ENCODE measurements around the gene MYBBP1A. TPM values are rescaled to one million over a fixed set of nuclear protein-coding genes. Genes with fewer than 3 reads are reported as not detected.

The MYBBP1A gene
- total RNA-seq, 1 donor = 49.2 TPM

DNA sequence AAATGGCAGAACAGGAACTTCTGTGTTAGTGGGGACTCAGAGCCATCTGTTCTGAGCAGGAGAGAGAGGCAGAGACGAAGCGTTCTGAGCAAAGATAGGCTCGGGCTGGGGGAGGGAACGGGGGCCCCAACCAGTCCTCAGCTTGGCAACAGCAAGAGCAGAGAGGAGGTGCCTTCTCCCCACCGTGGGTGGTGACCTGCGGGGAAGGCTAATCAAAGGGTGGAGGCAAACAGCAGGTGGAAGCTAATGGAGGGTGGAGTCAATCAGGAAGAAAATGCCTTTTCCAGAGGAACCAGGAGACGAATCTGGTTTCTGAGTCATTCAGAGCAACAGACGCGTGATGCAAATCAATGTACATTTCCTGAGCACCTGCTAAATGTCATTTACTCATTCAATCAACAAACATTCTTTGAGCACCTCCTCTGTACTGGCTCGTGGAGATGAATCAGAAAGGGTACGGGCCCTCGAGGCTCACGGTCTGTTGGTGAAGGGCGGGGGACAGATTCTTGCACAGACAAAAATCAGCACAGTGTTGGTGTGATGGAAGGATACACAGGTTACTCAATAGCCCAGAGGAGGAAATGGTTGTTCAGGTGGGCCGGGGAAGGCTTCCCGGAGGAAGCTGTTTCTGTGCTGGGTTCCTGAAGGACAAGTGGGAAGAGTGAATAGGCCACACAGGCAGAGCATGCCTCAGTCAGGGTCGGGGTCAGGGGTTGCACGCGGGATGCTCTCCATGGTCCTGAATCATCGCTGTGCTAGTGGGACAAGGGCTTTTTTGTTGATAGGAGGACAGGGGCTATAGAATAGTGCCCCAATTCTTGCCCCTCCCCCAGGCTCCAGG, 62.2 kb downstream of the MYBBP1A start:
- TF ChIP-seq CTCF (IDR thresholded peaks at IDR 0.05; ENCODE audit: extremely low read depth, low read depth, low read length) = no peak
- Histone ChIP-seq H3K27ac (ENCODE audit: low read depth, low read length) (no peak overlapping the region), H3K4me3 (ENCODE audit: insufficient read depth, low read length) (no peak overlapping the region), H3K79me2 (ENCODE audit: insufficient read depth, low read length) (no peaks in the 10 kb centered on the region), H3K27me3 (ENCODE audit: insufficient read depth, low read length) (peaks cover 12% of the 10 kb centered on the region), H3K9me3 (ENCODE audit: low read depth, low read length) (no peaks in the 10 kb centered on the region), H3K4me2 (ENCODE audit: insufficient read depth, low read length) (no peak overlapping the region), H3K36me3 (ENCODE audit: insufficient read depth, low read length) (no peaks in the 10 kb centered on the region), H4K20me1 (ENCODE audit: insufficient read depth, low read length) (no peaks in the 10 kb centered on the region), H2AFZ (ENCODE audit: low read length) (no peak overlapping the region), H3K4me1 (ENCODE audit: insufficient read depth, low read length) (no peaks in the 10 kb centered on the region)
- no peak for DNase-seq (ENCODE audit: insufficient read length, low spot score, missing footprints)

- no peak for DNase-seq (ENCODE audit: insufficient read length, low spot score, missing footprints)
- no peak for TF ChIP-seq CTCF (IDR thresholded peaks at IDR 0.05; ENCODE audit: extremely low read depth, low read depth, low read length)
- H3K4me1 ChIP-seq (ENCODE audit: insufficient read depth, low read length) = no peaks in the 10 kb centered on the region
- no peaks in the 10 kb centered on the region for H3K9me3 ChIP-seq (ENCODE audit: low read depth, low read length)
- no peaks in the 10 kb centered on the region for H4K20me1 ChIP-seq (ENCODE audit: insufficient read depth, low read length)
- H3K36me3 ChIP-seq (ENCODE audit: insufficient read depth, low read length) = no peaks in the 10 kb centered on the region
- no peaks in the 10 kb centered on the region for H3K79me2 ChIP-seq (ENCODE audit: insufficient read depth, low read length)
- no peak overlapping the region for H3K27ac ChIP-seq (ENCODE audit: low read depth, low read length)
- H3K4me2 ChIP-seq (ENCODE audit: insufficient read depth, low read length) = no peak overlapping the region
- H2AFZ ChIP-seq (ENCODE audit: low read length) = no peak overlapping the region
- H3K27me3 ChIP-seq (ENCODE audit: insufficient read depth, low read length) = no peaks in the 10 kb centered on the region
- H3K4me3 ChIP-seq (ENCODE audit: insufficient read depth, low read length) = no peak overlapping the region
These were observed 64.5 kb downstream of the MYBBP1A start for GRCh38 chr17:4490637-4491061.

- Histone ChIP-seq H3K27ac (ENCODE audit: low read depth, low read length) (no peak overlapping the region), H3K4me1 (ENCODE audit: insufficient read depth, low read length) (no peaks in the 10 kb centered on the region), H3K36me3 (ENCODE audit: insufficient read depth, low read length) (no peaks in the 10 kb centered on the region), H2AFZ (ENCODE audit: low read length) (no peak overlapping the region), H3K4me3 (ENCODE audit: insufficient read depth, low read length) (no peak overlapping the region), H3K4me2 (ENCODE audit: insufficient read depth, low read length) (no peak overlapping the region), H4K20me1 (ENCODE audit: insufficient read depth, low read length) (no peaks in the 10 kb centered on the region), H3K79me2 (ENCODE audit: insufficient read depth, low read length) (no peaks in the 10 kb centered on the region), H3K9me3 (ENCODE audit: low read depth, low read length) (no peaks in the 10 kb centered on the region), H3K27me3 (ENCODE audit: insufficient read depth, low read length) (no peaks in the 10 kb centered on the region)
- TF ChIP-seq CTCF (IDR thresholded peaks at IDR 0.05; ENCODE audit: extremely low read depth, low read depth, low read length) = no peak
- DNase-seq (ENCODE audit: insufficient read length, low spot score, missing footprints) = peak; percentile 86
These were observed 65.0 kb downstream of the MYBBP1A start for GRCh38 chr17:4490109-4490591.

DNA sequence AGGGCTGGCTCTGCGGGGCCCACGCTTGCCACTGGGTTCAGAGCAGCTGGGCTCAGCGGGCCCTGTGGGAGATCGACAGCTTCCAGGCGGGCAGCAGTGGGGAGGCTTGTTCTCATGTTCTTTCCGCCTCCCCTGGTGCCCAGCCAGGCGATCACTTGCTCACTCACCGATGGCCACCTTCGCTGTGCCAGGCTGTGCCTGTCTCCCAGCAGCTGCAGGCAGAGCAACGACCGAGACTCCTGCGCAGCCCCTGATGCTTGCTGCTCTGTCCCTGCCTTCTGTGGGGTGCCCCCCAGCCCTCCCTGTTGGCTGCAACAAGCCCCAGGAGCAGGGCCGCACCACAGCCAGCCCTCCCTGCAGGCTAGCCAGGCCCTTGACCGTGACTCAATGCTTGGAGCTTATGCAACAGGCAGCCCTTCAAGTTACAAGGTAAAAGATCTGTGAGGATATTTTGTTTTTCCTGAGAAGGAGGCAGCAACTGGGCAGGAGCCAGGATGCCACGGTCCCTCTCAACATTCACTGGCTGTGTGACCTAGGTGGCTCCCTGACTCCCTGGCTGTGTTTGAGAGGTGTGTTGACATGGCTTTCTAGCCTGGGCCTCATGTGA, 66.1 kb downstream of the MYBBP1A start:
- H3K27ac ChIP-seq (ENCODE audit: low read depth, low read length) = no peak overlapping the region
- H3K79me2 ChIP-seq (ENCODE audit: insufficient read depth, low read length) = no peaks in the 10 kb centered on the region
- no peak for TF ChIP-seq CTCF (IDR thresholded peaks at IDR 0.05; ENCODE audit: extremely low read depth, low read depth, low read length)
- H4K20me1 ChIP-seq (ENCODE audit: insufficient read depth, low read length) = no peaks in the 10 kb centered on the region
- no peak overlapping the region for H3K4me2 ChIP-seq (ENCODE audit: insufficient read depth, low read length)
- H3K9me3 ChIP-seq (ENCODE audit: low read depth, low read length) = no peaks in the 10 kb centered on the region
- H3K27me3 ChIP-seq (ENCODE audit: insufficient read depth, low read length) = no peaks in the 10 kb centered on the region
- peak; percentile 62 for DNase-seq (ENCODE audit: insufficient read length, low spot score, missing footprints)
- H3K36me3 ChIP-seq (ENCODE audit: insufficient read depth, low read length) = no peaks in the 10 kb centered on the region
- no peak overlapping the region for H3K4me3 ChIP-seq (ENCODE audit: insufficient read depth, low read length)
- H2AFZ ChIP-seq (ENCODE audit: low read length) = no peak overlapping the region
- H3K4me1 ChIP-seq (ENCODE audit: insufficient read depth, low read length) = no peaks in the 10 kb centered on the region

All from osteoblast (primary cell).